Esophagus mucosa (tissue), 1 donor: ENCODE measurements around the gene PCDH18. TPM values are rescaled to one million over a fixed set of nuclear protein-coding genes. Genes with fewer than 3 reads are reported as not detected.
A peak's percentile ranks its signal among the peaks of the same experiment; 100 is the strongest.
"Not testable (repeated sequence)": the region's sequence is repeated elsewhere in the genome, so short reads cannot be mapped to it uniquely, and the experiment has no call there.

ENCODE experiments used
- ATAC-seq: fragments of 200-7000 bp; cut with Tn5 transposase; one replicate; pipeline ENCODE4 v1.9.1; 2020
- total RNA-seq: library from RNA; stranded (reverse); gene quantifications from one replicate; pipeline ENCODE4 v1.2.4, GENCODE V29; 2023
- donor health status: DM: yes; HTN: yes; CAD: no.

PCDH18 gene
- total RNA-seq, 1 donor from 2014 or later = 2.8 TPM

DNA sequence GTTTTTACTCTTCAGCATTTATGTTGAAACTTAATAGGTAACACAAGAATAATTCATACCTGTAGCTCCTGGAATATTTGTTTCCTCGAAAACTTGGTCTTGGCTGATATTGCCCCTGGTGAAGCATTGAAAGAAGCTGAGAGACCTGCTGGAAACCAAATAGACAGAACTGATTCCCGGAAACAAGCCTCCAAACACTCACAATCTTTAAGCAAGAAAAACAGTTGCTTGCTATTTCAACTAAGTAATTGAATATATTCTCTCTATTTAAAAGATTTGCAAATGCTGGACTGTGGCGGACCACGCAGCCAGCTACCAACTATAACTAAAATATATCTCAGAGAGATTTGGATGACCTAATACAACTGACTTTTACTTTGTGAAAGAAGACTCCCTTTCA is 3.6 kb downstream of the PCDH18 start:
- no peak for ATAC-seq

DNA sequence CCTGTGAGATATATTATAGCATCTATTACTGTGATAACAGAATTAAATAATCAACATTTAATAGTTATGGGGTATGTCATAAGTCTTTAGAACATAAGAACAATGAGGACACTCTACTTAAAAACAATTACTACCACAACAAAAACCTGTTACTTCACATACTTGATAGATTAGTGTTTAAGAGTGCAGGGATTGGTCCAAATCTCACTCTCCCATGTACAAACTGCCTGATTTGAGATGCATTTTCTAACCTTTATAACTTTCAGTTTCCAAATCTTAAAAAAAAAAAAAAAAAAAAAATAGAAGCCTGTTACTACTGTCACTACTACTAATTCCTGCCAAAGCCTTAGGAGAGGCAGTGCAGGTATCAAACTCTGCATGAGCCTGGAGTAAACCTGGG is 5.6 kb downstream of the PCDH18 start:
- no peak for ATAC-seq

DNA sequence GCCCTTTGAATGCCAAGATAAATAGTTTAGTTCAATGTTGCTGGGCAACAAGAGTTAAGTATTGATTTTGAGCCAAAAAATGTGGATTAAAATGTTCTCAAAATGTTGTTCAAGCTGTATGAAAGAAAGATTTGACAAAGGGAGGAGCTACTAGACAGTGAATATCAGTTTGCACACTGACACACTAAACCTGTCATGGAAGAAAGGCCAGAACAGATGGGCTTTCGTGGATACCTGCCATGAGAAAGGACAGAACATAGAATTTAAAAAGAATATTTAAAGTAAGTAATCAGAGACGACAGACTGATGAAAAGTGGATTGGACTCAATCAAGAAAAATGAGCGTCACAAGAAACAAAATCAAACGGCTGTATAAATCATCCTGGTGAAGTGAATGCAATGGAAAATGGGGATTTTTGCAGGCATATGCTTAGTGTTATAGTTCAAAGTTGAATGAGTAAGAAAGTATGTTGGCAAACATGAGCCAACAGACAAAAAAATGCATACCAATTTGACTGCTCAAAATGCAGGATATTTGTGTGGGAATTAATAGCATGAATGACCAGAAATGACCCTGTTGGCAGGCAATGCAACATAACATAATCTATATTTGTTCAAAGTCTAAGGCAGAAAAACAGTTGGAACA is 7.4 kb downstream of the PCDH18 start:
- ATAC-seq = no peak

DNA sequence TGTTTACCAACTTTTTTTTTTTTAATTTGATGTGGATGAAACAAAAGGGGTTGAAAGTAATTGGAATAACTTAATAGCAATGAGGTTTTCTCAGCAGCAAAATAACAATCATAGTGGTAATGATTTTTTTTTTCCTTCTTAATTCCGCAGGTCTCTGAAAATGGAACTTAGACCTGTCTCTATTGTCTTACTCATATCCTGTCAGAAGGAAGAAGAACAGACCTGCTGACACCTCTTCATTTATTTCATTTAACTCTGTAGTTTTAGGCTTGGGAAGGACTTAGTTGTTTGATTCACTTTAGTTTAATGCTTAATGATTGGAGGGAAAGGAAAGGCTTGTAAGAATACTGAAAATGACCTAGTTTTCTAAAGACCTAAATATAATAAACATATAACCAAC is 9.0 kb downstream of the PCDH18 start:
- ATAC-seq = no peak

DNA sequence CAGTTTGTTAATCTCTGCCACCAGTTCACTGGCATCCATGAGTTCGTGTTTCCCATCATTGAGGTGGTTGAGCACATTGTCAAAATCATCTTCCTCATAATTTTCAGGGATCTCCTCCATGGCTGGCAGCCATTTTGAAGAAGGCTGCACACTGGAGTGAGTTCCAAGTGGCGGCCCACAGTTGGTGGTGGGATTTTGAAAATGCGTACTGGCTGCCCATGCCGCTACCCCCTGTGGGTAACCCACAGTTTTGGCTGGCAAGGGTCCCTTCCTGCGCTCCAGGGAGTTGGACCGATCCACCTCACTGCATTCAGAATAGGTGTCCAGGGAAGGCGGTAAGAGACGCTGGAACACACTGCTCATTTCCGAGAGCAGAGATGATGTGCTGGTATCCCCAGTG is 11.2 kb downstream of the PCDH18 start:
- ATAC-seq = no peak

DNA sequence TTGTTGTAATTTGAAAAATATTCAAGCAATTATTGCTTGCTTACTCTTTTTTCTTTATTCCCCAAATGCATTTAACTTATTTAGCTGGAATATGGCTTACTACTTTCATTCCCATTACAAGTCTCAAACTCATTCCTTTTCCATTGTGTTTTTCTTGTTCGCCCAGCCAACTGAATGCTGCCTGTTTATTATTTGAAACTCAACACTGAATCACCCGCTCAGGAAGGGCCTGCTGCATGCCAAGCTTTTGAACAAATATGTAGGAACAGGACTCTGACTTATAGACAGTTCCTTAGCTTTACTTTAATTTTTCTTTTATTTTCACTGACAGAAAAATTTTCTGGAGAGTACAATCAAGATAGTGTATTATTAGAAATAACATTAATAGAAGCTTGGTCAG is 12.9 kb downstream of the PCDH18 start:
- ATAC-seq = no peak

DNA sequence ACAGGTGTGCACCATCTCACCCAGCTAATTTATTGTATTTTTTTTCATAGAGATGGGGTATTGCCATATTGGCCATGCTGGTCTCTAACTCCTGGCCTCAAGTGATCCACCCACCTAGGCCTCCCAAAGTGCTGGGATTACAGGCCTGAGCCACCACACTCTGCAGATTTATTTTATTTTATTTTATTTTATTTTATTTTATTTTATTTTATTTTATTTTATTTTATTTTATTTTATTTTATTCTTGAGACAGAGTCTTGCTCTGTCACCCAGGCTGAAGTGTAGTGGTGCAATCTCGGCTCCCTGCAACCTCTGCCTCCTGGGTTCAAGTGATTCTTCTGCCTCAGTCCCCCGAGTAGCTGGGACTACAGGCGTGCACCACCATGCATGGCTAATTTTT is 15.0 kb downstream of the PCDH18 start:
- ATAC-seq = not testable (repeated sequence)

DNA sequence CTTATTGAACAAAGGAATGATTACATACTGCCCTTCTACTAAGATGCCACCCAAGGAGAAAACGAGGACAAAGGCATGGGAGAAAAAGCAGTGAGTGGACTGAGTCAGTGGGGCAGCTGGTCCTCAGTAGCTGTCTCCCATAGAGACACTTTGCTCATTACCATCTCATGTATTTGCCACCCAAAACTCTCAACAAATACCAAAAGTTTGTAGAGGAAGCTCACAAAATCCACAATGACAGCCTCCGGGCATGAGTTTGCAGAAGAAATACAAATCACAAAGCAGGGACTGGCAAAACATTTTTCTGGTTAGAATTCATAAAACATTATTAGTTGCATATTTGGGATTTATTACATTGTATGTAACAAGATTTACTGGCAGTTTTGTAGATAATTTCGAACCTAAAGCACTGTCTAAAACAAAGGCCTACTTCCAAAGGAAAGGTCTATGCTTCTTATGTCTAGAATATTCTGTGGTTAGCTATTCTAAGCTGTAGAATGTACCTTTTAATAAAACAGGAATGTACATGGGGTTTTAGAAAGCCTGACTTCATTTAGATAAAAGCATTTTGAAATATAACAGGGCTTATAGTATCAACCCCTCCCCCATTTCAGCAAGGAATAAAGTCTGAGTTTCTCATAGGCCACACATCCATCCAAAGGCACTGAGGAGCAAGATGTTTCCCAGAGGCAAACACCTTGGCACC is 17.7 kb downstream of the PCDH18 start:
- ATAC-seq = no peak

DNA sequence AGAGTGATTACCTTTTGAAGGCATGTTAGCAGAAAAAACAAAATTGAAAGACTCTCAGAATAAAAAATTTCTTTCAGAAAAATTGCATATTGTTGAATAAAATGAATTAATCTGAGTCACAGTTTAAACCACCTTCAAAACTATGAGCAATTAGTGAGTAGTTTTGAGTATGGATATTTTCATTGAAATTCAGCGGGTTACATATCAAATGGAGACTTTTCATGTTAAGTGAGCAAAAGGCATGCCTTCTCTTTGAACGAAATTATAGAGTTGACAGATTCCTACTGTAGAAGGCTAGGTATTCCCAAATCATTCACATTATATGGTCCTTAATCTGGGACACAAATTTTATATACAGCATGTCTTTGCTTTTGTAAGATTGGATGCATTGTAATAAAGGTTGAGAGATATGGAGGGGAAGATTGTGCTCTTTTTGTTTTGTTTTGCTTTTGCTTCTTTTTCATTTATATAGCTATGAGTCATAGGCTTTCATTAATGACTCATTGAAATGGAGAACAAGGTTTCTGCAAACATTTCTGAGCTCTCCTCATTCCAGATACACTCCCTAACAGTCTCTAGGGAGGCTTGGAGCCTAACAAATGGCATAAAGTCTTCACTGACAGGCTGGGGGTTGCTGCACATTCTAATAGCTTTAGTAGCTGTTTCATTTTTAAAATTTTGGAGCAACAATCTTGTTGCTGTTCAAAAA is 21.6 kb downstream of the PCDH18 start:
- ATAC-seq = peak; percentile 87

DNA sequence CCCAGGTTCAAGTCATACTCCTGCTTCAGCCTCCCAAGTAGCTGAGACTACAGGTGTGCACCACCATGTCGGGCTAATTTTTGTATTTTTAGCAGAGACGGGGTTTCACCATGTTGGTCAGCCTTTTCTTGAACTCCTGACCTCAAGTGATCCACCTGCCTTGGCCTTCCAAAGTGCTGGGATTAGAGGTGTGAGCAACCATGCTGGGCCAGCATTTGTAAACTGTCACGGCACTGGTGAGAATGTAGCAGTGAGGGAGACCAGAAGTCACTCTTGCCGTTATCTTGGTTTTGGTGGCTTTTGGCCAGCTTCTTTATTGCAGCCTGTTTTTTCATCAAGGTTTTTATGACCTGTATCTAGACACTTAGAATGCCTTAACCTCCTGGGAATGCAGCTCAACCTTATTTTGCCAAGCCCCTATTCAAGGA is 22.4 kb downstream of the PCDH18 start:
- ATAC-seq = no peak

DNA sequence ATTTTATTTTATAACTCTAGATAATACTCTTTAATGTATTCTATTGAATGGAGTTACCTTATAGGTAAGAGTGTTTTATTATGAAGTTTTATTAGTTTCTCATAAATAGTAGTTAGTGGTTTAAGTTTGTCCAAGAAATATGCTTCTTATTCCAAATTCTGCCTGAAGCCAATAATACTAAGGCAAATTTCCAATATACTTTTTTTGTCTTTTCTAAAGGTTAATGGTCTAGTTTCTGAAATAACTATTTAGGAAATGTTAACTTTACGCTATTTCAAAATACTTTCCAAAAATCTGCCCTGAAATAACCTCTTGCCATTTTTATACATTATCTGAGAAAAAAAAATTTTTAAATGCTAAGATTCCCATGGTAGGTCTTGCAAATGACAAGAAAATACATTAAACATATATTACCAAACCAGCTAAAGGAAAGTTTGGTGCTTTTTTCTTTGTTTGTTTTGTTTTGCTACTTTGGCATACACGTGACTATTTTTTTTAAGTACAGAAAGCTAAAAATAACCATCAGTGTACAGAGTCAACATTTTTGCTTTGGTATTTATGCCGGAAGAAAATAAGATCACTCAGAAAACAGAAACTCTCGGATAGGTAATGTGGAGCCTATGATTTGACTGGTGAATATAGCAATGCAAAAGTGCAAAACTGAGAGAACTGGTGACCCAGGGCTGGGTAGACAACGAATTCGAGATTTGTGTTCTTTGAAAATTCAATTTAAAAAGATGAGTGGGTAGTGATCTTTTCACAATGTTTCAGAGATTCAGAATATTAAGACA is 29.8 kb downstream of the PCDH18 start:
- no peak for ATAC-seq

DNA sequence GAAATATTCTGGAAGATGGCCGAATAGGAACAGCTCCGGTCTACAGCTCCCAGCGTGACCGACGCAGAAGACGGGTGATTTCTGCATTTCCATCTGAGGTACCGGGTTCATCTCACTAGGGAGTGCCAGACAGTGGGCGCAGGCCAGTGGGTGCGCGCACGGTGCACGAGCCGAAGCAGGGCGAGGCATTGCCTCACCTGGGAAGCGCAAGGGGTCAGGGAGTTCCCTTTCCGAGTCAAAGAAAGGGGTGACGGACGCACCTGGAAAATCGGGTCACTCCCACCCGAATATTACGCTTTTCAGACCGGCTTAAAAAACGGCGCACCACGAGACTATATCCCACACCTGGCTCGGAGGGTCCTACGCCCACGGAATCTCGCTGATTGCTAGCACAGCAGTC is 36.0 kb downstream of the PCDH18 start:
- ATAC-seq = not testable (repeated sequence)

DNA sequence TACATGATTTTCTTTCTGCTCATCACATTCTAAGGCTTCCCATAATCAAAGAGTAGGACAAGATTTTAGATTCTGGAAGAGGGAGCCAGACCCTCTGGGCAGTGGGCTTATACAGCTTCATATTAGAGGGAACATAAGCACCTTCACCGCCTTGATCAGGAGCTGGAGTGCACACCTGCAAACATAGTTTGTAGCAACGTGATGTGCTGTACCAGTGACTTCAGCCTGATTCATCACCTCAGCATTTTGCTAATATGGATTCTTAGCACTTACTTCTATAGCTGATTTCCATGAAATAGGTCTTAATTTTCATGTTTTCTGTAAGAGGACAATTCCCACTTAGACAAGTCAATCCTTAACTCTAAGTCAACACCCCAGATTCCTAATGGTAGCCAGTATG is 36.7 kb downstream of the PCDH18 start:
- no peak for ATAC-seq

DNA sequence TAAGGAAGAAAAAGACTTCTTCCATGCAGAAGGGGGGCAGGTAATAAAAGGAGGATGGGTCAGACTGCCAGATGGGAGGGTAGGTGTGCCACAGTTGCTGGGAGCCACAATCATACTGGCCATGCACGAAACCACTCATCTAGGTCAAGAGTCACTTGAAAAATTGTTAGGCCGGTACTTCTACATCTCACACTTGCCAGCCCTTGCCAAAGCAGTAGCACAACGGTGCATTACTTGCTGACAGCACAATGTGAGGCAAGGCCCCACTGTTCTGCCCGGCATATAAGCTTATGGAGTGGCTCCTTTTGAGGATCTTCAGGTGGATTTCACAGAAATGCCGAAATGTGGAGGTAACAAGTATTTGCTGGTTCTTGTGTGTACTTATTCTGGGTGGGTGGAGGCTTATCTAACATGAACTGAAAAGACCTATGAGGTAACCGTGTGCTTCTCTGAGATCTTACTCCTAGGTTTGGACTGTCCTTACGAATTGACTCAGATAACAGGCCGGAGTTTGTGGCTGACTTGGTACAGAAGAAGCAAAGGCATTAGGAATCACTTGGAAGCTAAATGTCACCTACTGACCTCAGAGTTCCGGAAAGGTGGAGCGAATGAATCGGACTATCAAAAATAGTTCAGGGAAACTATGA is 48.9 kb downstream of the PCDH18 start:
- not testable (repeated sequence) for ATAC-seq

DNA sequence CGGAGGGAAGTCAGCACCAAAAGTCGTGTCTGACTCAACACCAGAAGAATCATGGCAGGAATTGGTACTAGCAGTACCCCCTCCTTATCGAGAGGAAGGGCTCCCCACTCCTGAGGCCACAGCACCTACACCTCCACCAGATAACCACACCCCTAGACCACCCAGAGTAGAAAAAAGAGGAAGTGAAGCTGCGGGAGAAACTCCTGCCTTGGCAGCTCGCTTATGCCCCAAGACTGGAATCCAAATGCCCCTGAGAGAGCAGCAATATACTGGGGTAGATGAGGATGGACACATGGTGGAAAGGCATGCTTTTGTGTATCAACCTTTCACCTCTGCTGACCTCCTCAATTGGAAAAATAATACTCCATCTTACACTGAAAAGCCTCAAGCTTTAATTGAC is 52.6 kb downstream of the PCDH18 start:
- ATAC-seq = not testable (repeated sequence)

DNA sequence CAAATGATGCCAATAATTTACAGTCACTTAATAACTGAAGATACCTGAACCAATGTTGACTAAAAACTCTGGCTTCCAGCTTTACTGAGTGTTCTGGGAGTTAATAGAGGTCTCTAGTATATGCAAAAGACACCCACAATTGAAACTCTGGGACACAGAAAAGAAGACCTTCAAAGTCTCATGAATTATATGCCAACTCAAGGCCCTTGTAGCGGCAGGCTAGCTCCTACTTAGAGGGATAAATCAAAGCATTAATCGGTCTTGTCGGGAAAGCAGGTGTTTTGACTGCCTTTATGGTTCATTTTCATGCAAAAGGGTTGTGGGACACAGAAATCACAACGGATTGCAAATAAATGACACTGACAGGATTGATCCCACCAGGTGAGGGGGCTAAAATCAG is 55.9 kb downstream of the PCDH18 start:
- no peak for ATAC-seq

DNA sequence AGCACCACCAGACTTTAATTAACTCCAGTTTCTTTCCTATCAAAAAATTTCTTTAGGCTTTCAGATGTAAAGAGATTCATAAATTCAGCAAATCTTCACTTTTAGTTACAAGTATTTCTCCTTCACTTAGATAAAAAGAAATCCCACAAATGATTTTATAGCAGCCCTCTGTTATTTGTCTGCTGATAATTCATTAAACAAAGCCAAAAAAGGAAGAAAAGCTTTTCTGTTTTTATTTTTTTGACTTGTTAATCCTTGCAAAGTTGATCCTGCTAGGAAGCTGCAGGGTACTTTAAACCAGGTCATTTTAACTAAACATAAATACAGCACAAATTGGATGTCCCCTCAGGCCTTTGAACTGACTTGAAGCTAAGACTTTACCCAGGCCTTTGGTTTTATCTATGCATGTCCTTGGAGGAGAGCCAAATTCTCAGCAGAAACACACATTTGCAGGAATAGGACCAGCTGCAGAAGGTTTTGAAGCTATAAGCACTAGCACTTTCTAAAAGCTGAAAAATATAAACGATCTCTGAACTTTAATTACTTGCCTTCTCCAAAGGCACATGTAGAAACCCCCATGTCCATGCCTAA is 57.5 kb downstream of the PCDH18 start:
- no peak for ATAC-seq

DNA sequence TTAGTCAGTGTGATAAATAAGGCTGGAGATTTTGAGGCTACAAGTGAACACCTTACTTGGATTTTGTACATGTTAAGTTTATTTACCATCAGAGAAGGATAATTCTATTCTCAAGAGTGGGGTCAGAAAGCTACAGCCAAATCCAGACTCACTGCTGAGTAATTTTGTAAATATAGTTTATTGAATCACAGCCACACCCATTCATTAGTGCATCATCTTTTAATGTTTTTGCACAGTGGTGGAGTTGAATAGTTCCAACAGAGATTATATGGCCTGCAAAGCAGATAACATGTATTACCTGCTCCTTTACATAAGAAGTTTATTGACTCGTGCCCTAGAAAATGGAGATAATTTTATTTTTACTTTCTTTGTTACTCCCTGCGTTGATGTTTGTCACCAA is 60.4 kb downstream of the PCDH18 start:
- peak; percentile 87 for ATAC-seq

DNA sequence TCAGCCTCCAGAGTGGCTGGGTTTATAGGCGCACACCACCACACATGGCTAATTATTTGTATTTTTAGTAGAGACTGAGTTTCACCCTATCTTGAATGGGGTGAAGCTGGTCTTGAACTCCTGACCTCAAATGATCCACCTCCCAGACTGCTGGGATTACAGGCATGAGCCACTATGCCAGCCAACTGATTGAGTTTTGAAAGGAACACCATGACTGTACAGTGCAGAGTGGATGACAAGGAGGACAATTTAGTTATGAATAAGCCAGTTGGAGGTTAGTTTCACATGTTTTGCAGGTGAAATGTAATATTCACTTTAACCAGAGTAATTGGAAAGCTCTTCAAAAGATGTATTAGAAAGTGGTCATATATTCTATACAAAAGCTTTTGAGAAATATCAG is 60.8 kb downstream of the PCDH18 start:
- peak; percentile 78 for ATAC-seq

DNA sequence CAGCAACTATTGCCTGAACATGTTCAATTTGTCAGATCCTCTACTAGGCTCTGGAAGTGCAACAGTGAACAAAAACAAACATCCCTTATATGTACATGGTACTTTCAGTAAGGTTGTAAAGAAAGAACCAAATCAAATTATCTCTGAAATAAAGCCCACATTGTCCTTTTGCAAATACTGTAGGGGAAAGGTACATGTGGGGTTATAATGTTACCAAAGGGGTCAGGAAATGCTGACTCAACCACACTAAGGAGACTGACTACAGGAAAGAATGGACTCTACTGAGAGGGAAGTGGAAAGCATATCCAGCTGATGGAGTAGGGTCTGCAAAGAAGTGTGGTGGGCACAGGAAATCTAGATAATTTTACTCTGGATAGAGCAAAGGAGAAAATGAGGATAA is 61.5 kb downstream of the PCDH18 start:
- no peak for ATAC-seq
